HL-60 (cell line): Measurements from ENCODE around the gene TMEM184A.

Source experiments
- DNase-seq, 2 experiments: peaks; one replicate each; pipeline ENCODE4 v3.0.0-alpha.2; 2010 to 2020; ENCODE audit warnings: low read depth in 1 of 2, low spot score in 1 of 2
- H3K27ac ChIP-seq: fragments of 250-450 bp; sonication (Bioruptor Pico); replicated peaks from 2 replicates; pipeline ENCODE4 v1.5.1; 2020; ENCODE audit warnings: mild to moderate bottlenecking, moderate library complexity
- H3K27me3 ChIP-seq: fragments of 250-450 bp; sonication (Bioruptor Pico); 2 replicates; pipeline ENCODE4 v1.5.1; 2021; ENCODE audit warnings: mild to moderate bottlenecking, moderate library complexity; ENCODE audit not compliant: insufficient read depth, poor library complexity, severe bottlenecking
- H3K4me3 ChIP-seq: replicated peaks from 2 replicates; pipeline ENCODE4 v1.5.1; 2011; ENCODE audit warnings: mild to moderate bottlenecking, control low read depth, low read length; ENCODE audit not compliant: insufficient read depth
- GABPA ChIP-seq: IDR thresholded peaks from 2 replicates; pipeline ENCODE4 v1.6.1; 2012; ENCODE audit warnings: low read depth
- POLR2AphosphoS5 ChIP-seq: IDR thresholded peaks from 2 replicates; pipeline ENCODE4 v1.6.1; 2012; ENCODE audit warnings: low read depth
- REST ChIP-seq: IDR thresholded peaks from 2 replicates; pipeline ENCODE4 v1.6.1; 2012; ENCODE audit warnings: low read depth; ENCODE audit not compliant: insufficient replicate concordance
- SPI1 ChIP-seq: IDR thresholded peaks from 2 replicates; pipeline ENCODE4 v1.6.1; 2012; ENCODE audit warnings: low read depth, mild to moderate bottlenecking, borderline replicate concordance
- TF ChIP-seq, protein P1 (sequence below): IDR thresholded peaks from one replicate; pipeline ENCODE4 v1.5.1; 2011; ENCODE audit warnings: low read length, control low read depth, inconsistent platforms; ENCODE audit not compliant: insufficient read depth

Gene TMEM184A

GRCh38 chr7:1530946-1531262 is 25.1 kb downstream of the TMEM184A start:
- Histone ChIP-seq H3K4me3 (peak overlapping the region; percentile 68), H3K27ac (no peak overlapping the region), H3K27me3 (no peaks in the 10 kb centered on the region)
- no peak for TF ChIP-seq POLR2AphosphoS5
- TF ChIP-seq GABPA = no peak
- TF ChIP-seq, protein P1, sequence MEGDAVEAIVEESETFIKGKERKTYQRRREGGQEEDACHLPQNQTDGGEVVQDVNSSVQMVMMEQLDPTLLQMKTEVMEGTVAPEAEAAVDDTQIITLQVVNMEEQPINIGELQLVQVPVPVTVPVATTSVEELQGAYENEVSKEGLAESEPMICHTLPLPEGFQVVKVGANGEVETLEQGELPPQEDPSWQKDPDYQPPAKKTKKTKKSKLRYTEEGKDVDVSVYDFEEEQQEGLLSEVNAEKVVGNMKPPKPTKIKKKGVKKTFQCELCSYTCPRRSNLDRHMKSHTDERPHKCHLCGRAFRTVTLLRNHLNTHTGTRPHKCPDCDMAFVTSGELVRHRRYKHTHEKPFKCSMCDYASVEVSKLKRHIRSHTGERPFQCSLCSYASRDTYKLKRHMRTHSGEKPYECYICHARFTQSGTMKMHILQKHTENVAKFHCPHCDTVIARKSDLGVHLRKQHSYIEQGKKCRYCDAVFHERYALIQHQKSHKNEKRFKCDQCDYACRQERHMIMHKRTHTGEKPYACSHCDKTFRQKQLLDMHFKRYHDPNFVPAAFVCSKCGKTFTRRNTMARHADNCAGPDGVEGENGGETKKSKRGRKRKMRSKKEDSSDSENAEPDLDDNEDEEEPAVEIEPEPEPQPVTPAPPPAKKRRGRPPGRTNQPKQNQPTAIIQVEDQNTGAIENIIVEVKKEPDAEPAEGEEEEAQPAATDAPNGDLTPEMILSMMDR = no peak
- no peak for TF ChIP-seq SPI1
- TF ChIP-seq REST = no peak
- no peak for DNase-seq

DNA sequence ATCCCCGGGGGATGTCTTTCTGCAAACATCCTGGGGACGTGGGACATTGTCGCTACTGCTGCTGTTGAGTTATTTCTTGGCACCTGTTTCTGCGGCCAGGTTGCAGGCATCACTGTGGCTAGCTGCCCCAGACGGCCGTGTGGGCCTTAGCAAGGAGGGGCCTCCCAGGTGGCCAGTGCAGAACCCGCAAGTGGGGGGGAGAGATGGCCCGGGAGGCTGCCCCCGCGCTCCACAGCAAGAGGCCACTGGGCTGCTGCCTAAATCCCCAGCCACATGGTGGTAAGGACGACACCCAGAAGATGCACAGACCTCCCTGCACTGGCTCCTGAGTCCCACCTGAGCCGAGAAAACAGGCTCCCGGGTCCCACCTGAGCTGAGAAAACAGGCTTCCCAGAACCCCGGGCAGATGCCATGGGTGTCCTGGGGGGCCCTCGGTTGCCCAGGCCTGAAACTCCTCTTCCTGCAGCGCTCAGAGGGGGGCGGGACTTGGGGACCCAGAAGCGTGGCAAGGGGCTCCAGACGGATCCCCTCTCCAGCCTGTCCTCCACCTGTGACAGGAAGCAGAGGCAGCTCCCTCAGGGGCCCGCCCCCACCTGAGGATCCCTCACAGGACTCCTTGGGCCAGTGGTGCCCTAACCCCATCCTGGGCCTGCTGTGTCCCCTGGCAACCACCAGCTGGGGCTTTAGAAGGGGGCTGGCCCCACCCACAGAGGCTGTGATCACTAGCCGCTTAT is 26.5 kb downstream of the TMEM184A start:
- TF ChIP-seq, protein P1 = no peak
- TF ChIP-seq GABPA (no peak), SPI1 (no peak), POLR2AphosphoS5 (no peak), REST (no peak)
- Histone ChIP-seq H3K27ac (peak overlapping the region; percentile 64), H3K27me3 (no peaks in the 10 kb centered on the region), H3K4me3 (no peak overlapping the region)
- DNase-seq = no peak

DNA sequence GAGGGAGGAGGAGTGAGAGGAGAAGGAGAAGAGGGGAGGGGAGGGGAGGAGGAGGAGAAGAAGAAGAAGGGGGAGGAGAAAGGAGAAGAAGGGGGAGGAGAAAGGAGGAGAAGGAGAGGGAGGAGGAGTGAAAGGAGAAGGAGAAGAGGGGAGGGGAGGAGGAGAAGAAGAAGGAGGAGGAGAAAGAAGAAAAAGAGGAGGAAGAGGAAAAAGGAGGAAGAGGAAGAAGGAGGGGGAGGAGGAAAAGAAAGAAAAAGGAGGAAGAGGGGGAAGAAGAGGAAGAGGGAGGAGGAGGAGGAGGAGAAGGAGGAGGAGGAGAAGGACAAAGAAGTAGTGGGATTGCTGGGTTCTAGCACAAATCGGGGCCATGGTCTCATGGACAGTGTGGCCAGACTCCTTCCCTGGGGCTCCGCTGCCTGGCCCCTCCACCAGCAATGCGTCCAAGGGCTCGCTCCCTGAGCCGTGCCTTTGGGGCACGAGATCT is 29.7 kb downstream of the TMEM184A start:
- H3K4me3 ChIP-seq = no peak overlapping the region
- TF ChIP-seq POLR2AphosphoS5 = no peak
- no peak for TF ChIP-seq GABPA
- TF ChIP-seq SPI1 = peak; percentile 54; the same call in 1 of the 2 replicates
- TF ChIP-seq REST = no peak
- TF ChIP-seq, protein P1 = no peak
- H3K27ac ChIP-seq = no peak overlapping the region
- peak; percentile 49 to 93 for DNase-seq
- H3K27me3 ChIP-seq = no peaks in the 10 kb centered on the region
